Suprapubic skin (tissue), 4 donors: Measurements from ENCODE around the gene BDKRB2.

Source experiments
- EP300 ChIP-seq: sonication (generic); formaldehyde crosslinking; IDR thresholded peaks from one replicate; pipeline ENCODE4 v1.6.1; 2017; ENCODE audit warnings: antibody characterized with exemption
- POLR2A ChIP-seq, 2 donors: fragments of 450-650 bp; IDR thresholded peaks; one replicate each; pipeline ENCODE4 v1.6.1; 2017; ENCODE audit warnings: antibody characterized with exemption in 2 of 2, mild to moderate bottlenecking in 2 of 2, moderate library complexity in 2 of 2
- POLR2AphosphoS5 ChIP-seq, 3 donors: sonication (generic); formaldehyde crosslinking; IDR thresholded peaks; one replicate each; pipeline ENCODE4 v1.6.1; 2017; ENCODE audit warnings: antibody characterized with exemption in 3 of 3
- TF ChIP-seq, protein P1 (sequence below), 2 donors: fragments of 200-600 bp in 1 of 2; fragments of 450-650 bp in 1 of 2; sonication (generic) in 1 of 2; IDR thresholded peaks; one replicate each; pipeline ENCODE4 v1.5.1; 2016 to 2019; ENCODE audit warnings: antibody characterized with exemption in 2 of 2, mild to moderate bottlenecking in 1 of 2, moderate library complexity in 1 of 2

DNA sequence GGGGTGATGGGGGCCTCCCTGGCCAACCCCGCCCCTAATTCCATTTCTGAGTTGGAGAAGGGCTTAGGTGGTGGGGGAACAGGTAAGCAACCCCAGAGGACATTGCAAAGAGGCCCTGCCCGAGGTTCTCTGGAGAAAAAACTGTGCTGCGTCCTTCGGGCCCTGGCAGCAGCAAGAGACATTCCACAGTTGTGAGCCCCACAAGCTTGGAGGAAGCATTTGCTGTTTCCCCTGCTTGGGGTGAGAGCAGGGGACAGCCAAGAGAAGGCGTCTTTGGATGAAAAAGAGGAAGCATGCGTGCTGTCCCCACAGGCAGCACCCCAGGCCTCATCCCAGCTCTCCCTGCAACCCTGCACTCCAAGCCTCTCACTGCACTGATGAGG lies 1.3 kb downstream of the BDKRB2 start:
- TF ChIP-seq, protein P1, sequence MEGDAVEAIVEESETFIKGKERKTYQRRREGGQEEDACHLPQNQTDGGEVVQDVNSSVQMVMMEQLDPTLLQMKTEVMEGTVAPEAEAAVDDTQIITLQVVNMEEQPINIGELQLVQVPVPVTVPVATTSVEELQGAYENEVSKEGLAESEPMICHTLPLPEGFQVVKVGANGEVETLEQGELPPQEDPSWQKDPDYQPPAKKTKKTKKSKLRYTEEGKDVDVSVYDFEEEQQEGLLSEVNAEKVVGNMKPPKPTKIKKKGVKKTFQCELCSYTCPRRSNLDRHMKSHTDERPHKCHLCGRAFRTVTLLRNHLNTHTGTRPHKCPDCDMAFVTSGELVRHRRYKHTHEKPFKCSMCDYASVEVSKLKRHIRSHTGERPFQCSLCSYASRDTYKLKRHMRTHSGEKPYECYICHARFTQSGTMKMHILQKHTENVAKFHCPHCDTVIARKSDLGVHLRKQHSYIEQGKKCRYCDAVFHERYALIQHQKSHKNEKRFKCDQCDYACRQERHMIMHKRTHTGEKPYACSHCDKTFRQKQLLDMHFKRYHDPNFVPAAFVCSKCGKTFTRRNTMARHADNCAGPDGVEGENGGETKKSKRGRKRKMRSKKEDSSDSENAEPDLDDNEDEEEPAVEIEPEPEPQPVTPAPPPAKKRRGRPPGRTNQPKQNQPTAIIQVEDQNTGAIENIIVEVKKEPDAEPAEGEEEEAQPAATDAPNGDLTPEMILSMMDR (IDR thresholded peaks at IDR 0.05), result no peak
- TF ChIP-seq EP300, result no peak
- TF ChIP-seq POLR2AphosphoS5 (IDR thresholded peaks at IDR 0.05), result no peak
- TF ChIP-seq POLR2A (IDR thresholded peaks at IDR 0.05), result no peak
